Cardiac muscle cell (in vitro differentiated cells and primary cell): ENCODE measurements around the gene STK11IP. TPM values are rescaled to one million over a fixed set of nuclear protein-coding genes. Genes with fewer than 3 reads are reported as not detected.

Source experiments
- DNase-seq, 2 donors: peaks; one replicate each; pipeline versions ENCODE4 v3.0.0 to v3.0.0-alpha.2; 2010 to 2017; ENCODE audit warnings: low read depth in 1 of 2, low spot score in 1 of 2
- H3K27ac ChIP-seq: fragments of 200-600 bp; sonication (generic); 2 replicates; pipeline ENCODE4 v1.5.1; 2016
- H3K27me3 ChIP-seq: fragments of 200-600 bp; sonication (generic); 2 replicates; pipeline ENCODE4 v1.6.0; 2016; ENCODE audit warnings: control low read depth
- H3K36me3 ChIP-seq: fragments of 200-600 bp; sonication (generic); 2 replicates; pipeline ENCODE4 v1.5.1; 2016; ENCODE audit warnings: control low read depth
- H3K4me1 ChIP-seq: fragments of 200-600 bp; sonication (generic); 2 replicates; pipeline ENCODE4 v1.8.1; 2017; ENCODE audit warnings: low read depth, mild to moderate bottlenecking, mixed run types
- H3K4me3 ChIP-seq: fragments of 200-600 bp; sonication (generic); 2 replicates; pipeline ENCODE4 v1.5.1; 2016; ENCODE audit warnings: mild to moderate bottlenecking
- H3K9me3 ChIP-seq: fragments of 200-600 bp; sonication (generic); 2 replicates; pipeline ENCODE4 v1.5.1; 2017; ENCODE audit warnings: low read depth, mild to moderate bottlenecking, control low read depth
- CTCF ChIP-seq: IDR thresholded peaks from 2 replicates; pipeline ENCODE4 v1.5.1; 2012; ENCODE audit warnings: low read depth, mild to moderate bottlenecking, low read length
- polyA plus RNA-seq: library from polyadenylated mRNA; unstranded; fragments of >200 nt; fragmentation: Nextera tagmentation; extraction: Ambion mirVana; gene quantifications from 2 replicates; pipeline ENCODE4 v1.2.1, GENCODE V29; 2016
- total RNA-seq: library from RNA; depleted of rRNA; stranded (reverse); fragments of >200 nt; gene quantifications from 2 replicates; pipeline ENCODE4 v1.2.3, GENCODE V29; 2016

Gene STK11IP
- total and polyA plus RNA-seq, 2 experiments from 2014 or later: 22.4 to 24.4 TPM

DNA sequence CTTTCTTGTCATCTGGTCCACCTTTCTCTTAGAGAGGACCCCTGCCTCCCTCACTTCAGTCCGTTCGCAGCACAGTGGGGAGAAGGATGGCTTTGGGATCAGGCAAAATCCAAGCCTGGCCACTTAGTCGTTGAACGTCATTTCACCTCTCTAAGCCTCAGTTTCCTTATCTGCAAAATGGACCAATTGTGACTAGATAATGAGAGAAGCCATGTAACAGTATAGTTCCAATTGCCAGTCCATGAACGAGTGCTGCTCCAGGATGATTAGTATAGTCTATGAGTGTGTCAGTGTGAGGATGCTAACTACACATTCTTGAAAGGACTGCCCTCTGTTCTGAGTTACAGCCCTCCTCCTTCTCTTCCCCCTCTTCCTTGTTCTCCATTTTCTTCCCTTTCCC, 24.5 kb upstream of the STK11IP start:
- H3K27ac ChIP-seq: peak overlapping the region; percentile 98
- H3K27me3 ChIP-seq: no peaks in the 10 kb centered on the region
- H3K4me1 ChIP-seq: peaks cover 60% of the 10 kb centered on the region

DNA sequence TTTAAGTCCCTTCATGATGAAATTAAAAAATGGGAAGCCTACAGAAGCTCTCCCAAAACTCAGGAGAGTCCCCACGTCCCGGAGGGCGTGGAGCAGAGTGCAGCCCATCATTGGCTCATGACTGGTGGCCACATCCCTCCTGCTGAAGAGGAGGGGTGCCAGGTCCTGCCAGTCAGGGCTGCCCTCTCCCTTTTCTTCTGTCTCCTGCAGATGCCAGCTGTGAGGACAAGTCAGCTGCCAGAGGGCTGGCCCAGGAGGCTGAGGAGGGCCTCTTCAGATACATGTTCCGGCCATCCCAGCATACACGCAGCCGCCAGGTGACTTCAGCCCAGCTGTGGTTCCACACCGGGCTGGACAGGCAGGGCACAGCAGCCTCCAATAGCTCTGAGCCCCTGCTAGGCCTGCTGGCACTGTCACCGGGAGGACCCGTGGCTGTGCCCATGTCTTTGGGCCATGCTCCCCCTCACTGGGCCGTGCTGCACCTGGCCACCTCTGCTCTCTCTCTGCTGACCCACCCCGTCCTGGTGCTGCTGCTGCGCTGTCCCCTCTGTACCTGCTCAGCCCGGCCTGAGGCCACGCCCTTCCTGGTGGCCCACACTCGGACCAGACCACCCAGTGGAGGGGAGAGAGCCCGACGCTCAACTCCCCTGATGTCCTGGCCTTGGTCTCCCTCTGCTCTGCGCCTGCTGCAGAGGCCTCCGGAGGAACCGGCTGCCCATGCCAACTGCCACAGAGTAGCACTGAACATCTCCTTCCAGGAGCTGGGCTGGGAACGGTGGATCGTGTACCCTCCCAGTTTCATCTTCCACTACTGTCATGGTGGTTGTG, 23.0 kb upstream of the STK11IP start:
- no peaks in the 10 kb centered on the region for H3K9me3 ChIP-seq
- no peak for TF ChIP-seq CTCF
- no peak overlapping the region for H3K4me3 ChIP-seq
- H3K36me3 ChIP-seq: peaks cover 3% of the 10 kb centered on the region
- DNase-seq: no peak
- peaks cover 67% of the 10 kb centered on the region for H3K4me1 ChIP-seq
- no peaks in the 10 kb centered on the region for H3K27me3 ChIP-seq
- H3K27ac ChIP-seq: peak overlapping the region; percentile 52

More for the DNA sequence above, 24.5 kb upstream of the STK11IP start:
- Histone ChIP-seq H3K36me3 (peaks cover 8% of the 10 kb centered on the region), H3K4me3 (no peak overlapping the region), H3K9me3 (no peaks in the 10 kb centered on the region)
- TF ChIP-seq CTCF: no peak
- DNase-seq: no peak

DNA sequence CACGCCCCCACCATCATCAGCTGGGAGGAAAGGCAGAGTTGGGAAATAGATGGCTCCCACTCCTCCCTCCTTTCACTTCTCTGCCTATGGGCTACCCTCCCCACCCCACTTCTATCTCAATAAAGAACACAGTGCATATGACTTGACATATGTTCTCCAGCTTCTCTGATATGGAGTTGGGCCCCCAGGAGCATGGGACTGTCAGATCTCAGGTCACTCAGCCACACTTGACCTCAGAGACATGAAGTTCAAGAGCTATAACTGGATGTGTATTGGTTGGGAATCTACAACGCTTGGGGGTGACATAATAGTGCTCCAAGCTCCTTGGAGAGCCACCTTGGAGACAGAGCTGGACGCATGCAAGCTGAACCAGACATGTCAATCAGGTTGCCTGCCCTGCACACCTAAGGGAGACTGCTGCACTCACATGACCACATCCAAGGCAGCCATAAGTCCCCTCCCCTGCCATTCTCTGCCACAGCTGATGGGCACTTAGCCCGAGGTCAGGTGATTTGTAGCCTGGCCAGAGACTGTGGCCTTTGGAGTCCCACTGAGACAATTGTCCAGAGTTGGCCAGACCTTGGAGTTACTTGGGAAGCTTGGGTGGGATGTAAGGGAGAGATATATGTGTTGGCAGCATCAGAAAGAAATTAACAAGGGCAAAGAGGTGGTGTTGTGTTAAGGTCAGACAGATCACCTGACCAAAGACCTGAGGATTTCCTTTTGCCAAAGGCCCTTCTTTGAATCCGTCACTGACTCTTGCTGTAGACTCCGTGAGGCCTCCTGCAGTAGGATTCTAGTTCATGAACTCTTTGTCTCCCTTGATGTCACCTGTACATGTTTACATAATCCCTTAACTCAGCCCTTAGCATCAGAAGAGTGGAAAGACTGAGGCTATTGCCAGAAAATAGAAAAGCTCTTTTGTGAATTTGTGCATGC, 21.8 kb upstream of the STK11IP start:
- Histone ChIP-seq H3K4me1 (peaks cover 63% of the 10 kb centered on the region), H3K27me3 (no peaks in the 10 kb centered on the region), H3K4me3 (no peak overlapping the region), H3K27ac (peak overlapping the region; percentile 52), H3K9me3 (no peaks in the 10 kb centered on the region), H3K36me3 (no peaks in the 10 kb centered on the region)
- DNase-seq: peak in 1 of 2 donors; percentile 61
- no peak for TF ChIP-seq CTCF

DNA sequence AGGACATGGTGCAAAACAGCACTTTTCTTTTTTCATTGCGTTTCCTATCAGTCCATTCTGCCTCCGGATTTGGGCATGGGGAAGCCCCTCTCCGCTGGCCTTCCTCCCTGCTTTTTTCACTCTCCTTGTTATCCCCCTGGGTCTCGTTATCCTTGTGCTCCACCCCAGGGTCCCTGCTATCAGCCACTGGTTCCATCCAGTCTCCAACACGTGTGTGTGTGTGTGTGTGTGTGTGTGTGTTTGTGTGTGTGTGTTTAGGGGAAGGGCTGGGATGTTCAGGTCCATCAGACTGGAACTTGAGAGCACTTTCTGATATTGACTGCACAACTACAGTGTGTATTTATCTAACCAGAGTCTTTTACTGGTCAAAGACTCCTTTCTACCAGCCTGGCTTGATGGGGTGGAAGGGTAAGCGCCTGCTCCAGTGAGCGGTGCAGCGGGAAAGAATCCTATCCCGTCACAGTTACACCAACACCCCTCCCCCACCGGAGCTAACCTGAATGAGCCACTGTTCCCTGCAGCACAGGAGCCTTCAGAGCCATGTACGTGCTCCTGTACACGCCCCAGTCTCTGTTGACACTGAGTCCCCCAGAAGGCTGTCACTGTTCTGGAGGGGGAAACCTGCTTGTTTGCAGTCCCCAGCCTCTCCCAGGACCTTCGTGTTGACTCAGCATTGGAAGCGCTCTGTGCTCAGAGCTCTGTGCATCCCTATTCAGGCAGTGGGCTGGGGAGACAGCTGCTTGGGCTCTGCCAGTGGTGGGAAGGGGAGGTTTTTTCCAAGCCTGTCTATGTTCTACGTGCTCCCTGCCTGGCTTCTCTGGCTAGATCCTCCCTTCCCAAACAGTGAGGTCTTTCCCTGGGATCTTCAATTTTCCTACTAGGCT, 20.9 kb upstream of the STK11IP start:
- TF ChIP-seq CTCF: no peak
- Histone ChIP-seq H3K36me3 (no peaks in the 10 kb centered on the region), H3K27ac (peak overlapping the region; percentile 52), H3K4me3 (no peak overlapping the region), H3K27me3 (no peaks in the 10 kb centered on the region), H3K9me3 (no peaks in the 10 kb centered on the region), H3K4me1 (peaks cover 63% of the 10 kb centered on the region)
- peak in 1 of 2 donors; percentile 84 for DNase-seq
